Bladder microvascular endothelial cell (primary cell): ENCODE data around the gene TRPC5OS. TPM values are rescaled to one million over a fixed set of nuclear protein-coding genes. Genes with fewer than 3 reads are reported as not detected.

Source experiments
- total RNA-seq: library from RNA; depleted of rRNA; stranded (reverse); fragments of >200 nt; gene quantifications from 2 replicates; pipeline ENCODE4 v1.2.3, GENCODE V29; 2014

Gene TRPC5OS
- not detected in 2 replicates for total RNA-seq

GRCh38 chrX:111875881-111876280, at the start of gene TRPC5OS:
TSS of gene TRPC5OS (plus strand) at chrX:111876181. CDS start at chrX:111901850, 25,669 bp downstream.

Other genes starting within 250 kb of the TRPC5OS start
- 28.8 and 64.4 TPM in 2 replicates for gene ALG13, start 195.0 kb upstream of the TRPC5OS start, total RNA-seq
- not detected in 2 replicates for gene TRPC5, start 206.6 kb downstream of the TRPC5OS start, total RNA-seq
- gene RTL4, start 206.8 kb downstream of the TRPC5OS start, total RNA-seq: not detected in 2 replicates